GM12878 (cell line): ENCODE results near the gene DDHD1. TPM values are rescaled to one million over a fixed set of nuclear protein-coding genes. Genes with fewer than 3 reads are reported as not detected.

ENCODE experiments used
- ATAC-seq: fragments of 200-7000 bp; cut with Tn5 transposase; 3 replicates; pipeline ENCODE4 v1.9.1; 2020; ENCODE audit warnings: mild to moderate bottlenecking, moderate library complexity
- Bru-seq: library from RNA; stranded (reverse); fragments of 400-500 nt; gene quantifications from one replicate; lab custom pipeline; 2021; lab: Mats Ljungman, UMichigan
- BruChase-seq, 2 experiments: library from RNA; stranded (reverse); fragments of 400-500 nt; gene quantifications; one replicate each; lab custom pipeline; 2021; lab: Mats Ljungman, UMichigan
- BruUV-seq: library from RNA; stranded (reverse); fragments of 400-500 nt; replicated peaks from 2 replicates; lab custom pipeline; 2021; lab: Mats Ljungman, UMichigan
- CTCF ChIA-PET: fragments of 300-600 bp; sonication (Branson Sonifier 250); formaldehyde crosslinking; extraction: SDS; loops from one replicate; lab custom pipeline; 2021; ENCODE audit warnings: inconsistent platforms; lab: Yijun Ruan, JAX
- POLR2A ChIA-PET: fragments of 350-600 bp; formaldehyde crosslinking; extraction: SDS; loops from one replicate; lab custom pipeline; 2021; ENCODE audit warnings: inconsistent platforms; lab: Charles Lee
- RAD21 ChIA-PET: fragments of 300-600 bp; sonication (Branson Sonifier 250); formaldehyde crosslinking; loops from one replicate; lab custom pipeline; 2023; ENCODE audit warnings: antibody characterized with exemption; ENCODE audit not compliant: unreplicated experiment; lab: Charles Lee
- SMC1A ChIA-PET: fragments of 300-600 bp; sonication (Branson Sonifier 250); formaldehyde crosslinking; loops from one replicate; lab custom pipeline; 2023; ENCODE audit not compliant: unreplicated experiment, uncharacterized antibody; lab: Charles Lee
- DNase-seq: peaks from one replicate; pipeline ENCODE4 v3.0.0-alpha.2; 2011; ENCODE audit warnings: low read depth, low spot score
- FAIRE-seq: peaks from 3 replicates; lab custom pipeline; 2011; peaks lifted over from hg19 to GRCh38; lab: Jason Lieb, UNC
- H2AFZ ChIP-seq: 2 replicates; pipeline ENCODE4 v1.6.0; 2011; ENCODE audit warnings: low read depth, low read length, control low read depth; ENCODE audit not compliant: control insufficient read depth
- H3K27ac ChIP-seq: 2 replicates; pipeline ENCODE4 v1.5.1; 2011; ENCODE audit warnings: control low read depth; ENCODE audit not compliant: control insufficient read depth, insufficient read depth
- H3K27me3 ChIP-seq, 2 experiments: replicated peaks in 1 of 2; 2 replicates each; pipeline versions ENCODE4 v1.6.0 to v1.6.1; 2011; ENCODE audit warnings: low read length in 1 of 2; ENCODE audit not compliant: control insufficient read depth in 2 of 2, insufficient read depth in 2 of 2
- H3K36me3 ChIP-seq, 2 experiments: 2 replicates each; pipeline ENCODE4 v1.5.1; 2011; ENCODE audit warnings: low read length in 1 of 2; ENCODE audit not compliant: control insufficient read depth in 2 of 2, insufficient read depth in 2 of 2
- H3K4me1 ChIP-seq: 2 replicates; pipeline ENCODE4 v1.6.1; 2011; ENCODE audit warnings: mild to moderate bottlenecking, low read length, moderate library complexity, mixed read lengths; ENCODE audit not compliant: control insufficient read depth, insufficient read depth
- H3K4me2 ChIP-seq: 2 replicates; pipeline ENCODE4 v1.6.0; 2011; ENCODE audit warnings: control low read depth; ENCODE audit not compliant: control insufficient read depth, insufficient read depth
- H3K4me3 ChIP-seq: fragments of 200-600 bp; sonication (generic); 2 replicates; pipeline ENCODE4 v1.5.1; 2016
- H3K79me2 ChIP-seq: 2 replicates; pipeline ENCODE4 v1.6.0; 2011; ENCODE audit warnings: low read length; ENCODE audit not compliant: control insufficient read depth, insufficient read depth
- H3K9ac ChIP-seq: 2 replicates; pipeline ENCODE4 v1.8.0; 2011; ENCODE audit warnings: low read length, control low read depth, mixed read lengths; ENCODE audit not compliant: control insufficient read depth, insufficient read depth
- H3K9me3 ChIP-seq: replicated peaks from 3 replicates; pipeline ENCODE4 v1.5.1; 2011; ENCODE audit warnings: mild to moderate bottlenecking, low read length; ENCODE audit not compliant: control insufficient read depth, insufficient read depth
- H4K20me1 ChIP-seq: 2 replicates; pipeline ENCODE4 v1.6.0; 2011; ENCODE audit not compliant: control insufficient read depth, insufficient read depth
- DPF2 ChIP-seq: fragments of 450-650 bp; IDR thresholded peaks from 2 replicates; pipeline ENCODE4 v1.6.1; 2017; ENCODE audit warnings: mild to moderate bottlenecking
- E2F8 ChIP-seq: fragments of 450-650 bp; IDR thresholded peaks from 2 replicates; pipeline ENCODE4 v1.6.1; 2018; ENCODE audit warnings: mild to moderate bottlenecking, low read depth, moderate library complexity; ENCODE audit not compliant: partially characterized antibody
- HSF1 ChIP-seq: fragments of 150-350 bp; IDR thresholded peaks from 2 replicates; pipeline ENCODE4 v1.6.1; 2014; ENCODE audit warnings: mild to moderate bottlenecking, low read depth, low read length
- IKZF2 ChIP-seq, 2 experiments: fragments of 450-650 bp; IDR thresholded peaks; 2 replicates each; pipeline ENCODE4 v1.6.1; 2017; ENCODE audit warnings: mild to moderate bottlenecking in 2 of 2, moderate library complexity in 2 of 2
- NFXL1 ChIP-seq: fragments of 450-650 bp; IDR thresholded peaks from 2 replicates; pipeline ENCODE4 v1.6.1; 2017; ENCODE audit warnings: antibody characterized with exemption, mild to moderate bottlenecking, borderline replicate concordance
- PKNOX1 ChIP-seq: fragments of 450-650 bp; IDR thresholded peaks from 2 replicates; pipeline ENCODE4 v1.6.1; 2016; ENCODE audit warnings: mild to moderate bottlenecking
- RELB ChIP-seq: fragments of 450-650 bp; IDR thresholded peaks from 2 replicates; pipeline ENCODE4 v1.6.1; 2017; ENCODE audit warnings: low read depth, mild to moderate bottlenecking, moderate library complexity
- RUNX3 ChIP-seq: IDR thresholded peaks from 2 replicates; pipeline ENCODE4 v1.6.1; 2012; ENCODE audit warnings: low read length, inconsistent platforms
- TAF1 ChIP-seq: IDR thresholded peaks from 2 replicates; pipeline ENCODE4 v1.6.1; 2011; ENCODE audit warnings: mild to moderate bottlenecking, low read depth, low read length, borderline replicate concordance
- WGBS: methylation state at CpG from one replicate; pipeline ENCODE4 v1.1.6; 2016; ENCODE audit warnings: low lambda C conversion rate; ENCODE audit not compliant: insufficient replicate concordance, insufficient coverage; ENCODE audit errors: missing lambda C conversion rate; 5-methylcytosine and 5-hydroxymethylcytosine counted together
- in situ Hi-C: fragments of 300-500 bp; cut with MboI; formaldehyde crosslinking; loops from 9 replicates; pipeline ENCODE4 v1.14.3; 2018; ENCODE audit warnings: mixed read lengths
- intact Hi-C: fragments of 100-400 bp; cut with micrococcal nuclease; formaldehyde crosslinking; loops from one replicate; pipeline ENCODE4 v1.14.2; 2022; ENCODE audit not compliant: unreplicated experiment
- long read RNA-seq, 2 experiments: library from polyadenylated mRNA; unstranded; transcript quantifications; one replicate each; pipeline ENCODE4 v2.0.0, GENCODE V29; 2019 to 2020
- polyA minus RNA-seq, 3 experiments: library from RNA; depleted of rRNA, polyadenylated mRNA; stranded (reverse); fragments of >200 nt; gene quantifications; 2 replicates each; pipeline ENCODE4 v1.2.3, GENCODE V29; 2011
- polyA plus RNA-seq, 11 experiments: library from polyadenylated mRNA; depleted of rRNA in 4 of 11; unstranded in 6 of 11; stranded (reverse) in 5 of 11; fragments of >200 nt; fragmentation: Nextera tagmentation in 4 of 11; fragmentation: Illumina TruSeq in 1 of 11; extraction: Ambion mirVana in 4 of 11; extraction: Trizol in 1 of 11; gene quantifications; 1 replicate in 1 of 11; 2 replicates in 10 of 11; pipeline versions ENCODE4 v1.2.1 to v1.2.3, GENCODE V29; 2011 to 2016; ENCODE audit warnings: inconsistent platforms in 2 of 11, missing spikeins in 2 of 11, low read depth in 1 of 11
- total RNA-seq, 4 experiments: library from RNA; depleted of rRNA in 3 of 4; stranded (reverse); fragments of >200 nt in 3 of 4; fragmentation: Illumina TruSeq in 1 of 4; extraction: Trizol in 1 of 4; gene quantifications; 2 replicates each; pipeline versions ENCODE4 v1.2.1 to v1.2.3, GENCODE V29; 2013 to 2021

The DDHD1 gene
- total RNA-seq (2013; cell fraction: nucleolus; rRNA removed) = 898 and 917 TPM in 2 replicates
- 30.0 and 36.4 TPM in 2 replicates for total RNA-seq (2014; rRNA removed)
- 52.3 and 57.1 TPM in 2 replicates for total RNA-seq (2014; rRNA removed; fragmentation: Illumina TruSeq; extraction: Trizol)
- total RNA-seq (2021) = 39.5 and 40.1 TPM in 2 replicates
- polyA plus RNA-seq (2011; ENCODE audit: low read depth) = 9.8 TPM
- 26.8 and 41.3 TPM in 2 replicates for polyA plus RNA-seq (2011; rRNA removed)
- polyA plus RNA-seq (2011; cell fraction: cytosol; rRNA removed) = 8.2 TPM in 2 replicates
- polyA plus RNA-seq (2011; cell fraction: nucleus; rRNA removed) = 33.8 and 37.3 TPM in 2 replicates
- 13.6 and 15.0 TPM in 2 replicates for polyA plus RNA-seq (2012)
- 26.9 and 38.2 TPM in 2 replicates for polyA plus RNA-seq (2014; fragmentation: Illumina TruSeq; extraction: Trizol)
- 1 to 10 TPM; 7.7 to 10.0 TPM for polyA plus RNA-seq (2014; fragmentation: Nextera tagmentation; extraction: Ambion mirVana)
- 20.3 and 24.2 TPM in 2 replicates for polyA plus RNA-seq (2014; rRNA removed)
- polyA plus RNA-seq (2016; fragmentation: Nextera tagmentation; extraction: Ambion mirVana) = 10 to 100 TPM; 37.7 to 42.3 TPM
- polyA minus RNA-seq (2011; rRNA and poly(A)+ RNA removed) = 40.4 and 48.1 TPM in 2 replicates
- 9.8 and 11.6 TPM in 2 replicates for polyA minus RNA-seq (2011; cell fraction: cytosol; rRNA and poly(A)+ RNA removed)
- polyA minus RNA-seq (2011; cell fraction: nucleus; rRNA and poly(A)+ RNA removed) = 70.1 and 116 TPM in 2 replicates
- percentile 94 among the genes with signal in this experiment for Bru-seq, nascent RNA
- BruChase-seq, experiment 1, labeled RNA remaining after a 6-hour chase = percentile 96 among the genes with signal in this experiment
- percentile 94 among the genes with signal in this experiment for BruChase-seq, experiment 2, labeled RNA remaining after a 2-hour chase
- long read RNA-seq, experiment 1, full-length matches to known transcripts = 3 of 11 reads
- long read RNA-seq, experiment 1, partial matches to known transcripts = 4 of 11 reads
- long read RNA-seq, experiment 1, other reads (novel, unspliced or antisense) = 4 of 11 reads
- long read RNA-seq, experiment 2, full-length matches to known transcripts = 4 of 38 reads
- long read RNA-seq, experiment 2, partial matches to known transcripts = 8 of 38 reads
- long read RNA-seq, experiment 2, other reads (novel, unspliced or antisense) = 26 of 38 reads

GRCh38 chr14:53152887-53153701, at the start of gene DDHD1:
DDHD1 (minus strand) TSS chr14:53153323; CDS start chr14:53153098, 225 bp downstream.
- Histone ChIP-seq H3K4me3 (peak within 1 kb of the TSS; percentile 94), H2AFZ (peak within 1 kb of the TSS; percentile 80), H3K4me2 (peak within 1 kb of the TSS; percentile 86), H3K9me3 (no peaks in the 10 kb centered on the region), H3K4me1 (peaks cover 9% of the 10 kb centered on the region), H4K20me1 (no peaks in the 10 kb centered on the region), H3K9ac (peak within 1 kb of the TSS; percentile 85), H3K36me3 (no peaks in the 10 kb centered on the region), H3K27ac (peak within 1 kb of the TSS; percentile 90), H3K79me2 (peaks cover 48% of the 10 kb centered on the region), H3K27me3 (no peaks in the 10 kb centered on the region)
- no peak for FAIRE-seq
- peak; percentile 51 for DNase-seq
- WGBS = 1% methylated on average over 53 of the region's 93 CpGs
- ChIA-PET POLR2A (interaction anchor here (0.5 to 5.8 kb wide), 10 partner anchors 8 to 1292 kb away, joined by 3 to 48 read pairs (median 4); no protein-coding TSS in a partner anchor), CTCF (interaction anchor here (0.7 to 6.9 kb wide), 7 partner anchors 27 to 228 kb away, joined by 3 to 60 read pairs (median 4); no protein-coding TSS in a partner anchor), SMC1A (interaction anchor here (0.8 to 7.5 kb wide), 6 partner anchors 9 to 142 kb away, joined by 3 to 127 read pairs (median 4); no protein-coding TSS in a partner anchor), RAD21 (interaction anchor here (0.6 to 7.0 kb wide), 14 partner anchors 8 to 480 kb away, joined by 3 to 98 read pairs (median 4); no protein-coding TSS in a partner anchor)
- intact Hi-C loops = loop anchor here (2.0 to 5.0 kb wide), 3 partner anchors 28 to 96 kb away; no protein-coding TSS in a partner anchor
- no TSS peak for BruUV-seq
- ATAC-seq = peak; percentile 81
- in situ Hi-C loops = no loop called here
- TF ChIP-seq NFXL1 = no peak
- TF ChIP-seq IKZF2 (IDR thresholded peaks at IDR 0.05) = peak; percentile 62 to 68; a peak in 3 of 4 replicates
- peak; percentile 70; the same call in 1 of the 2 replicates for TF ChIP-seq DPF2
- TF ChIP-seq TAF1 = no peak; the same call in 1 of the 2 replicates
- TF ChIP-seq PKNOX1 = no peak
- peak; percentile 87 for TF ChIP-seq RUNX3
- TF ChIP-seq RELB = peak; percentile 55; the same call in 1 of the 2 replicates
- no peak for TF ChIP-seq HSF1
- no peak for TF ChIP-seq E2F8
